GM21576 (cell line): Measurements from ENCODE around the gene CBFA2T3.

Source experiments
- ATAC-seq: cut with Tn5 transposase; IDR thresholded peaks from one replicate; pipeline ENCODE4 v1.9.1; 2021; ENCODE audit warnings: mild to moderate bottlenecking, moderate library complexity; ENCODE audit not compliant: unreplicated experiment

Gene CBFA2T3

GRCh38 chr16:88964636-88965035 is 12.4 kb downstream of the CBFA2T3 start:
- ATAC-seq: no peak

DNA sequence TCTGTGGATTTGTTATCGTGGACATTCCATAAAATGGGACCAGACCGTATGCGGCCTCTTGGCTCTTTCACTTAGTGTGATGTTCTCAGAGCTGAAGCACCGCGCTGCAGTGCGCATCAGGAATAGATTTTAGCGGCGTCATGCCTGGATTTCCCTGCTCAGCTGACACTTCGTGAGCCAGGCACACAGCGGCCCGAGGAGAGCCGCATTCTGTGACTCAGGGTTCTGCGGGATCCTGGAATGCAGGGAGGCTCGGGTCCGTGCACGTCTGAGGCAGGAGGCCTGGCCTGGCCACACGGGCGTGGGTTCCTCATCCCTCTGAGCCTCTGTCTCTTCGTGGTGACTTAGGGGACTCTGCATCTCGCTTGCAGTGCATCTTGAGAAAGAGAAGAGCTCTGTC is 13.4 kb downstream of the CBFA2T3 start:
- ATAC-seq: no peak

DNA sequence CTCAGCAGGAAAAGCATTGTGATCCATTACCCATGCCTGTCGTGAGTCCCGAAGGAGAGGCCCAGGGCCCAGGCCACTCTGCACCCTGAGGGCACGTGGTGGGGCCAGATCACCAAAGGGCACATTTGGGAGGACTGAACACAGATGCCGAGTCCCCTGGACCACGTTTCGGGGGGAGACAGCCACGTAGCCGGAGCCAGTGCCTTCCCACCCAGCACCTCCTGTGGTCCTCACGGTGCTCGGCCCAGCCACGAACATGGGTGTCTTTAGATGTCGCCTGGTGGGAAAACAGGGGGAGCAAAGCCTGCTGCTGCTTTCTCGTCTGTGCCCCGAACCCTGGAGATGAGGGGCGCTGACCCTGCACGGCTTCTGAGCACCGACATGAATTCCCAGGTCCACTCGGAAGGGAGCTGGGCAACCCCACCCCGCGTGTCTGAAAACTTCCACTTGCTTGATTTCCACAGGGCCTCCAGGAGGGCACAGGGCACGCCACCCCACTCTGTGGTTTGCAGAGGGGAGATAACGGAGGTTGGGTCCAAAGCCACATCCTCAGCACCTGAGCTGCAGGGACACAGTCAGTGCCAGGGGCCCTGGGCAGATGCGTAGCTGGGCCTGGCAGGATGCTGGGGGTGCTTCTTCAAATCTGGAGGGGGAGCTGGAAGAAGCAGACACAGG is 14.4 kb downstream of the CBFA2T3 start:
- no peak for ATAC-seq

DNA sequence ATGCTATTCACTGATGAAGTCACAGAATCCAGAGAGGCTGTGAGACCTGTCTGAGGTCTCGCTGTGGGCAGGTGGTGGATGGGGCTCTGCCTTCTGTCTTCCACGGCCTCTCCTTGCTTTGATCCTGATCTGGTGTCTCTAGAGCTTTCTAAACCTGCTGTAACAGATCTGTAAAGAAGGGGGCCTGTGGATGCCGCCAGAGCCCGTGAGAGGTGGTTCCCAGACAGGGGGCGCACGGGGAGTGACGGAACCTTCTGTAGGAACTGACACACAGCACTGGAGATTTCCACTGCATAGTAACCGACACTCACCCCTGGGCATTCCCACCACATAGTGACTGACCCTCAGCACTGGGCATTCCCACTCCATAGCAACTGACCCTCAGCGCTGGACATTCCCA is 16.0 kb downstream of the CBFA2T3 start:
- ATAC-seq: no peak

- no peak for ATAC-seq
Observed at GRCh38 chr16:88960516-88960915, 16.5 kb downstream of the CBFA2T3 start.

DNA sequence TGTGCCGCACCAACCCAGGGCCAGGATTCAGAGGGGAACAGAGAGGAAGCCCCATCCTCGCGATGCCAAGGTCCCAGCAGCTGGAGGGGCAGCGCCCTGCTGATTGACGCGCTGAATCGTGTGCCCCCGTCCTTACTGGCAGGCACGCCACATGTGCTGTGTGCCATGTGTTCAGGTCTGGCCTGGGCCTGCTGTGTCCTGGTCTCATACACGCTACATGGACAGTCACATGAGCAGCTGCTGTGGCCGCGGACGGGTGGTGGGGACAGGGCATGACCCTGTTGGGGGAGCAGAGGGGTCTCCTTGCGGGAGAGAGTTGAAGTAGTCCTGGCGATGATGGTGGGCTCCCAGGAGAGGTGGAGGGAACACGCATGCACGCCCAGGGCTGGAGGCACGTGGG is 18.0 kb downstream of the CBFA2T3 start:
- ATAC-seq: no peak

GRCh38 chr16:88957887-88958577 is 19.0 kb downstream of the CBFA2T3 start:
- ATAC-seq: no peak

DNA sequence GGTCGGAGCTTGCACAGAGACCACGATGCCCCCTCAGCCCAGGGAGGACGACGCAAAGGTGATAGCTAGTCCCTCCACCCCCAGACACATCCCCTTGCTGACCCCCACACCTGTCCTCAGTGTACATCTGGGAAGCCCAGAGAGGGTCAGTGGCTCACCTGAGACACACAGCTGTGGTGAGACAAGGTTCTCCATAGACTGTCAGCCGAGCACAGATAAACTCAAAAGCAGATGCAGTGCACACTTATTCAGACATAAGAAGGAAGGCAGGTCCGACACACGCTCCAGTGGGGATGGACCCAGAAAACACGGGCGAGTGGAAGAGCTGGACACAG is 19.6 kb downstream of the CBFA2T3 start:
- no peak for ATAC-seq

DNA sequence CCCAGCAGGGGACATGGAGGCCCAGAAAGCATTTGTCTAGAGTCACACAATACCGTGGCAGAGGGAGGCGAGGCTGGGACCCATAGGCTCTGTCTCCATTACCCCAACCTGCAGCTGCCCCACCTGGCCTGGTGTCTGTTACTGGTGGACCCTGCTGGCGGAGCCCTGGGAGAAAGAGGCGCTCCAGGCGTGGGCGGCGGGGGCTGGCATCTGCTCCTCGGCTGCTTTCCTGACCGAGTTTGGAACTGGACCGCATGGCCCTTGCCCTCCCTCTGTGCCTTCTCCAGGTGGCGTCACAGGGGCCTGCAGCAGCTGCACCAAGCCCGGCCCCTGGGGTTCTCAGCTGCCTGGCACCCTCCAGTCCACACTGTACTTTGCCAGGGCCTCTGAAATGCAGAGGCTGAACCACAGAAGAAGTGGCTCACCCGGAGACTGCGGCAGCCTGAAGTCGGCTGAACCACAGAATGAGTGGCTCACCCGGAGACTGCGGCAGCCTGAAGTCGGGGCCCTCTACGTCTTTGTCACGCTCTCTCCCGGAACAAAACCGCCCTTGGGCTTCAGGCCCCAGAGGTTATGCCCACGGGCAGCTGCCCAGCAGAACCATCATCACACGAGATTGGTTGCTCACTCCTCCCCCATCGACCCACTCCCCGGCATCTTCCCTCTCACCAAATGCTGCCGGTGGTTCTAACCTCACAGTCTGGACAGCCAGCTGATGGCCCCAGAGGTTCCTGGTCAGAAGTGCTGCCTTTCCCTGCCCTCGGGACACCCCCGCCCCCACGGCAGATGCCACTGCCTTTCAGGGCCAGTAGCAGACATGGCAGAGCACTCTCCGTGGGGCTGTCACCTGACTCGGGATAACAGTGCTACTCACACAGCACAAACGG is 20.2 kb downstream of the CBFA2T3 start:
- ATAC-seq: no peak

DNA sequence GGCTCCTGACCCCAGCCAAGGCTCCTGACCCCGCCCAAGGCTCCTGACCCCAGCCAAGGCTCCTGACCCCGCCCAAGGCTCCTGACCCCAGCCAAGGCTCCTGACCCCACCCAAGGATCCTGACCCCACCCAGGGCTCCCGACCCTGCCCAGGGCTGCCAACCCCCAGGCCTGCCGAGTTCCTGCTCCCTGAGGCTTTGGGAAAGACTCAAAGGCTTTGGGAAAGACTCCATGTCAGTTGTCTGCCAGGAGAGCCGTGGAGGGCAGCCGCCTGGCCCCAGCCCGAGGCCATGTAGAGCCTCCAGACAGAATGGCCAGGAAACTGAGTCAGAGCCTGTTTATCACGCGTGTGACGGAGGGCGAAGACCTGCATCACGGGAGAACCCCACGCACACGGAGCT is 21.1 kb downstream of the CBFA2T3 start:
- no peak for ATAC-seq

DNA sequence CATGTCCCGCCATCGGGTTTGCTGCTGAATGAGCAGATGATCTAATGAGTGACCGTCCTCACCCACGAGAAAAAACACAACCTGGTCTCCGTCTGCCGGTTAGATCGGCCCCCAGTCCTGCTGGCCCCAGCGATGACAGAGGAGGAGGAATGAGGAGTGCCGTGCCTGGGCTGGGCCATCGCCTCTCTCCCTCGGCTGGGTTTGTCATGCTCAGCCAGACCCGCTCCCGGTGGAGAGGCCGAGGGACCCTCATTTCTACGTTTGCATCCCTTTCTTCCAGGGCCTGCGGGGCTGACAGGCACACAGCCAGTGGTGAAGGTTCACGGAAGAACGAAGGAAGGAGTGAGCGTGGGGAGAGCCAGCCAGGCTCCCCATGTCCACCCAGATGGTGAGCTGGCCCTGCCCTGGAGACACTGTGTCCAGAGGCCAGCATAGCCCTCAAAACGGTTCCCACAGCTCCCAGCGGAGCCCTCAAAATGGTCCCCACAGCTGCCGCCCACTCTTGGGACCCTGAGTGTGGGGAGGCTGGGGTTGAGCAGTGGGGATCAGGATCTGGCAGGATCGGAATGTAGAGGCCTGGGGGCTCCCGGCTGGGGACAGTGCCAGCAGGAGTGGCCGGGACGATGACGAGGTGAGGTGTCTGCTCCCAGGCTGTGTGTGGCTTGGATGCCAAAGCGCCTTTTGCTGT is 23.9 kb downstream of the CBFA2T3 start:
- ATAC-seq: no peak

GRCh38 chr16:88951989-88952388 is 25.0 kb downstream of the CBFA2T3 start:
- no peak for ATAC-seq

GRCh38 chr16:88951501-88951900 is 25.5 kb downstream of the CBFA2T3 start:
- ATAC-seq: no peak

DNA sequence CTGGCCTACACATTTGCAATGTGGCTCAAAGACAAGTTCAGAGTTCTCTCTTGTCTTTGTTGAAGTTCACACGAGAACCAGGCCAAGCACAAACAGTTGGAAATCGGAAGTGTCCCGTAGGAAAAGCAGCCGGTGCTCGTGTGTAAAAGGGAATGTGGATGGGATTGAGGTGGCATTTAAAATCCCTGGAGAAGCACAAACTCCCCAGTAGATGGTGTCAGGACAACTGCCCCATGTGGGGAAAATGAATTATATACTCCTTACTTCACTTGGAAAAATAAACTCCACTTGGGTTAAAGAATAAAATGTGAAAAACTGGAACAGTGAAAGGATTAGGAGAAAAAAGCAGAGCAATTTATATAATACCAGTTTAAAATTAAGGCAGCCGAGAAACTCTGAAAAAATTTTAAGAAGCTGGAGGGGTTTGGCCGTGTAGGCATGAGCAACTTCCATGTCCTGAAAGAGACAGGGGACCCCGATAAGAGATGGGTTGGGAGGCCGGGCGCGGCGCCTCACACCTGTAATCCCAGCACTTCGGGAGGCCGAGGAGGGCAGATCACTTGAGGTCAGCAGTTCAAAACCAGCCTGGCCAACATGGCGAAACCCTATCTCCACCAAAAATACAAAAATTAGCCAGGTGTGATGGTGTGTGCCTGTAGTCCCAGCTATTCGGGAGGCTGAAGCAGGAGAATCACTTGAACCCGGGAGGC is 28.1 kb downstream of the CBFA2T3 start:
- ATAC-seq: no peak

DNA sequence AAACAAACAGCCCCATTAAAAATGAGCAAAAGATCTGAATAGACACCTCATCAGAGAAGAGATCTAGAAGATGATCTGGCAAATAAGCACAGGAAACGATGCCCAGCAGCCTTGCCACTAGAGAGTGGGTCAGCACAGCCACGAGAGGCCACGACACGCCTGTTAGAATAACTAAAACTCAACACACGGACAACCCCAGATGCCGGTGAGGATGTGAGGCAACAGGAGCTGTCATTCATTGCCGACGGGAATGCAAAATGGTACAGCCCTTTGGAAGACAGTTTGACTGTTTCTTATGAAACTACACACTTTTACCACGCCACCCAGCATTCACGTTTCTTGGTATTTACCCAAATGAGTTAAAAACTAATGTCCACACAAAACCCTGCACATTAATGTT is 31.5 kb downstream of the CBFA2T3 start:
- ATAC-seq: no peak

- no peak for ATAC-seq
Observed at GRCh38 chr16:88943741-88944140, 33.3 kb downstream of the CBFA2T3 start.

- no peak for ATAC-seq
Observed at GRCh38 chr16:88943131-88943664, 33.8 kb downstream of the CBFA2T3 start.

- ATAC-seq: no peak
Observed at GRCh38 chr16:88941913-88942909, 34.8 kb downstream of the CBFA2T3 start.
